ENCODE results near the gene PHF24. TPM values are rescaled to one million over a fixed set of nuclear protein-coding genes. Genes with fewer than 3 reads are reported as not detected.
A peak's percentile ranks its signal among the peaks of the same experiment; 100 is the strongest.

PHF24 gene
- total and polyA plus RNA-seq, 10 of the 15 experiments (the other 5 are each of a cell fraction or from before 2014, with no cell fraction given), result 0.02 to 0.04 TPM; not detected in 8

DNA sequence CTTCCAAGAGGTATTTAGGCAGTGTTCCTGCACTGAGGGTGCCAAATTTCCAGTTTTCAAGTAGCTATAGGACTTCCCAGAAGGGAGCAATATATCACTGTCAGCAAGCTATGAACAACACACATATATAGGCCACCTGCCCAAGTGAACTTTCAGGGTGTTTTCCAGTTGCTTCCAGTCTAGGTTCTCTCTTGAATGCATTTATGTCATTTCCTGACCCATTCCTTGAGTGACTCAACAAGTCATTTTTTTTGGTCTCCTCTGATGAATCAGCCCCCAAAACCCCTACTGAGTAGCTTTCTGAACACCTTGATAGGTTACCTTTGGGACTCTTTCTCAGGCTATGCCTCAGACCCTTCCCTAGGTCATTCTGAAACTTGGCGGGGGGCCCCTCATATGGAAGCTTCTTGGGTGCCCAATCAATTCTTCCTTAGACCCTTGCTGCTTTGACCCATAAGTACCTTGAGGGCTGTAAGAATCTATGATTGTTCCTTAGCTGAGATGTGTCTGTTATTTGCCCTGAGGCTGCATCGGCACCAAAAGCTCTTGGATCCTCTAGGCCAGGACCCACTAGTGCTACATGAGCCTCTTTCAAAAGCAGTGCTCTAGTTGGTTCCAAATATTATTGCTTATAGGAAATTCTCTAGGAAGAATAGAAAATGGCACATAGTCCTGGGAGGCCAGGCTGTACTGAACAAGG lies 43.9 kb downstream of the PHF24 start (continued):
- TF ChIP-seq, protein P1, sequence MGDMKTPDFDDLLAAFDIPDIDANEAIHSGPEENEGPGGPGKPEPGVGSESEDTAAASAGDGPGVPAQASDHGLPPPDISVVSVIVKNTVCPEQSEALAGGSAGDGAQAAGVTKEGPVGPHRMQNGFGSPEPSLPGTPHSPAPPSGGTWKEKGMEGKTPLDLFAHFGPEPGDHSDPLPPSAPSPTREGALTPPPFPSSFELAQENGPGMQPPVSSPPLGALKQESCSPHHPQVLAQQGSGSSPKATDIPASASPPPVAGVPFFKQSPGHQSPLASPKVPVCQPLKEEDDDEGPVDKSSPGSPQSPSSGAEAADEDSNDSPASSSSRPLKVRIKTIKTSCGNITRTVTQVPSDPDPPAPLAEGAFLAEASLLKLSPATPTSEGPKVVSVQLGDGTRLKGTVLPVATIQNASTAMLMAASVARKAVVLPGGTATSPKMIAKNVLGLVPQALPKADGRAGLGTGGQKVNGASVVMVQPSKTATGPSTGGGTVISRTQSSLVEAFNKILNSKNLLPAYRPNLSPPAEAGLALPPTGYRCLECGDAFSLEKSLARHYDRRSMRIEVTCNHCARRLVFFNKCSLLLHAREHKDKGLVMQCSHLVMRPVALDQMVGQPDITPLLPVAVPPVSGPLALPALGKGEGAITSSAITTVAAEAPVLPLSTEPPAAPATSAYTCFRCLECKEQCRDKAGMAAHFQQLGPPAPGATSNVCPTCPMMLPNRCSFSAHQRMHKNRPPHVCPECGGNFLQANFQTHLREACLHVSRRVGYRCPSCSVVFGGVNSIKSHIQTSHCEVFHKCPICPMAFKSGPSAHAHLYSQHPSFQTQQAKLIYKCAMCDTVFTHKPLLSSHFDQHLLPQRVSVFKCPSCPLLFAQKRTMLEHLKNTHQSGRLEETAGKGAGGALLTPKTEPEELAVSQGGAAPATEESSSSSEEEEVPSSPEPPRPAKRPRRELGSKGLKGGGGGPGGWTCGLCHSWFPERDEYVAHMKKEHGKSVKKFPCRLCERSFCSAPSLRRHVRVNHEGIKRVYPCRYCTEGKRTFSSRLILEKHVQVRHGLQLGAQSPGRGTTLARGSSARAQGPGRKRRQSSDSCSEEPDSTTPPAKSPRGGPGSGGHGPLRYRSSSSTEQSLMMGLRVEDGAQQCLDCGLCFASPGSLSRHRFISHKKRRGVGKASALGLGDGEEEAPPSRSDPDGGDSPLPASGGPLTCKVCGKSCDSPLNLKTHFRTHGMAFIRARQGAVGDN (IDR thresholded peaks at IDR 0.05), result no peak
- TF ChIP-seq RB1 (IDR thresholded peaks at IDR 0.05; ENCODE audit: borderline replicate concordance) (no peak), ZSCAN29 (IDR thresholded peaks at IDR 0.05) (no peak), HDAC2 (IDR thresholded peaks at IDR 0.05) (no peak), EGR1 (IDR thresholded peaks at IDR 0.05; ENCODE audit: borderline replicate concordance in 1 of 2, low read depth in 2 of 2, low read length in 2 of 2) (no peak), YY1 (IDR thresholded peaks at IDR 0.05; ENCODE audit: low read depth, low read length) (no peak), NRF1 (conservative IDR thresholded peaks at IDR 0.05; ENCODE audit: low read depth, low read length) (no peak), WRNIP1 (IDR thresholded peaks at IDR 0.05; ENCODE audit: borderline replicate concordance, low read depth, low read length) (no peak), NR2C2 (IDR thresholded peaks at IDR 0.05; ENCODE audit: borderline replicate concordance, control insufficient read depth, insufficient read length, low read depth) (no peak), RELA (IDR thresholded peaks at IDR 0.05; ENCODE audit: borderline replicate concordance, partially characterized antibody) (no peak), FOS (IDR thresholded peaks at IDR 0.05; ENCODE audit: borderline replicate concordance, extremely low read depth, insufficient read length) (no peak), ZNF217 (IDR thresholded peaks at IDR 0.05) (no peak), LARP7 (IDR thresholded peaks at IDR 0.05) (no peak), CHD1 (IDR thresholded peaks at IDR 0.05; ENCODE audit: low read depth, low read length) (no peak), GABPA (IDR thresholded peaks at IDR 0.05; ENCODE audit: low read depth) (no peak), MEF2B (IDR thresholded peaks at IDR 0.05; ENCODE audit: partially characterized antibody, poor library complexity, severe bottlenecking) (no peak), BHLHE40 (IDR thresholded peaks at IDR 0.05; ENCODE audit: borderline replicate concordance in 1 of 2, low read depth in 2 of 2, low read length in 1 of 2) (no peak), FOXM1 (IDR thresholded peaks at IDR 0.05; ENCODE audit: low read depth, low read length) (peak; percentile 75; the same call in 1 of the 2 replicates), HDAC6 (IDR thresholded peaks at IDR 0.05; ENCODE audit: unreplicated experiment) (no peak), MXI1 (IDR thresholded peaks at IDR 0.05; ENCODE audit: low read depth, low read length) (no peak), EED (IDR thresholded peaks at IDR 0.05; ENCODE audit: low read depth) (peak; percentile 91)
- TF ChIP-seq, protein P2, sequence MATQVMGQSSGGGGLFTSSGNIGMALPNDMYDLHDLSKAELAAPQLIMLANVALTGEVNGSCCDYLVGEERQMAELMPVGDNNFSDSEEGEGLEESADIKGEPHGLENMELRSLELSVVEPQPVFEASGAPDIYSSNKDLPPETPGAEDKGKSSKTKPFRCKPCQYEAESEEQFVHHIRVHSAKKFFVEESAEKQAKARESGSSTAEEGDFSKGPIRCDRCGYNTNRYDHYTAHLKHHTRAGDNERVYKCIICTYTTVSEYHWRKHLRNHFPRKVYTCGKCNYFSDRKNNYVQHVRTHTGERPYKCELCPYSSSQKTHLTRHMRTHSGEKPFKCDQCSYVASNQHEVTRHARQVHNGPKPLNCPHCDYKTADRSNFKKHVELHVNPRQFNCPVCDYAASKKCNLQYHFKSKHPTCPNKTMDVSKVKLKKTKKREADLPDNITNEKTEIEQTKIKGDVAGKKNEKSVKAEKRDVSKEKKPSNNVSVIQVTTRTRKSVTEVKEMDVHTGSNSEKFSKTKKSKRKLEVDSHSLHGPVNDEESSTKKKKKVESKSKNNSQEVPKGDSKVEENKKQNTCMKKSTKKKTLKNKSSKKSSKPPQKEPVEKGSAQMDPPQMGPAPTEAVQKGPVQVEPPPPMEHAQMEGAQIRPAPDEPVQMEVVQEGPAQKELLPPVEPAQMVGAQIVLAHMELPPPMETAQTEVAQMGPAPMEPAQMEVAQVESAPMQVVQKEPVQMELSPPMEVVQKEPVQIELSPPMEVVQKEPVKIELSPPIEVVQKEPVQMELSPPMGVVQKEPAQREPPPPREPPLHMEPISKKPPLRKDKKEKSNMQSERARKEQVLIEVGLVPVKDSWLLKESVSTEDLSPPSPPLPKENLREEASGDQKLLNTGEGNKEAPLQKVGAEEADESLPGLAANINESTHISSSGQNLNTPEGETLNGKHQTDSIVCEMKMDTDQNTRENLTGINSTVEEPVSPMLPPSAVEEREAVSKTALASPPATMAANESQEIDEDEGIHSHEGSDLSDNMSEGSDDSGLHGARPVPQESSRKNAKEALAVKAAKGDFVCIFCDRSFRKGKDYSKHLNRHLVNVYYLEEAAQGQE (IDR thresholded peaks at IDR 0.05; ENCODE audit: low read depth, low read length), result no peak
- TF ChIP-seq, protein P3, sequence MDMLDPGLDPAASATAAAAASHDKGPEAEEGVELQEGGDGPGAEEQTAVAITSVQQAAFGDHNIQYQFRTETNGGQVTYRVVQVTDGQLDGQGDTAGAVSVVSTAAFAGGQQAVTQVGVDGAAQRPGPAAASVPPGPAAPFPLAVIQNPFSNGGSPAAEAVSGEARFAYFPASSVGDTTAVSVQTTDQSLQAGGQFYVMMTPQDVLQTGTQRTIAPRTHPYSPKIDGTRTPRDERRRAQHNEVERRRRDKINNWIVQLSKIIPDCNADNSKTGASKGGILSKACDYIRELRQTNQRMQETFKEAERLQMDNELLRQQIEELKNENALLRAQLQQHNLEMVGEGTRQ (IDR thresholded peaks at IDR 0.05; ENCODE audit: borderline replicate concordance, low read depth, low read length), result no peak
